PC-3 (cell line): ENCODE measurements around the gene EFCAB3.
"Not testable (repeated sequence)": the region's sequence is repeated elsewhere in the genome, so short reads cannot be mapped to it uniquely, and the experiment has no call there.

Experiments used
- CTCF ChIP-seq: fragments of 300-600 bp; sonication (generic); conservative IDR thresholded peaks from 2 replicates; pipeline ENCODE4 v1.5.1; 2017; ENCODE audit warnings: antibody characterized with exemption, low read depth, mild to moderate bottlenecking, low read length
- EZH2 ChIP-seq: fragments of 300-600 bp; sonication (generic); IDR thresholded peaks from one replicate; pipeline ENCODE4 v1.6.1; 2017; ENCODE audit warnings: antibody characterized with exemption, mild to moderate bottlenecking, low read length; ENCODE audit not compliant: unreplicated experiment

GRCh38 chr17:62426214-62426613 lies 45.9 kb downstream of the EFCAB3 start:
- TF ChIP-seq EZH2, CTCF: not testable (repeated sequence)
